PFSK-1 (cell line): Measurements from ENCODE around the gene NINJ2.

Experiments
- FOXP2 ChIP-seq: optimal IDR thresholded peaks from 2 replicates; pipeline ENCODE3; 2011; ENCODE audit warnings: borderline replicate concordance, control low read depth, inconsistent platforms; ENCODE audit not compliant: insufficient read depth; ENCODE audit errors: extremely low read length, extremely low read depth
- POLR2AphosphoS5 ChIP-seq: IDR thresholded peaks from 2 replicates; pipeline ENCODE4 v1.6.1; 2012; ENCODE audit warnings: low read depth, mild to moderate bottlenecking, control low read depth, low read length, moderate library complexity
- SIN3A ChIP-seq: IDR thresholded peaks from 2 replicates; pipeline ENCODE4 v1.6.1; 2012; ENCODE audit warnings: mild to moderate bottlenecking, low read length, moderate library complexity, borderline replicate concordance; ENCODE audit not compliant: insufficient read depth
- TAF1 ChIP-seq: IDR thresholded peaks from 2 replicates; pipeline ENCODE4 v1.6.1; 2012; ENCODE audit warnings: low read length, control low read depth, borderline replicate concordance; ENCODE audit not compliant: insufficient read depth

DNA sequence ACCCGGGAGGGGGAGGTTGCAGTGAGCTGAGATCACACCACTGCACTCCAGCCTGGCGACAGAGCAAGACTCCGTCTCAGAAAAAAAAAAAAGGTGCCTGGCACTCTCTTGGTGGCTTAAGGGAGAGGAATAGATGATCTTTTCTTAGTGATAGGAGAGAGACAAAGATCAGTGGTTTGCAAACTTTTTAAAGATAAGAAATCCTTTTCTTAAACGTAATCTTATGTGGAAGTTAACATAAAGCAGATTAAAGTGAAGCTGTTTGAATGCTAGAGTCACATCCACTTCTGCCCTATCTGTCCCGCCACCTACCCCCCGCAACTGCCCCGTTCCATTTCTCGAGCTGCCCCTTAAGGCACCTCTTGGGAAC, 6.3 kb upstream of the NINJ2 start:
- no peak for TF ChIP-seq POLR2AphosphoS5
- no peak for TF ChIP-seq SIN3A
- no peak for TF ChIP-seq TAF1
- no peak for TF ChIP-seq FOXP2
